H1 (cell line): Measurements from ENCODE around the gene IGFBP6. TPM values are rescaled to one million over a fixed set of nuclear protein-coding genes. Genes with fewer than 3 reads are reported as not detected.

Experiments
- CTCF ChIA-PET: fragments of 300-600 bp; sonication (Branson Sonifier 250); formaldehyde crosslinking; loops from one replicate; lab custom pipeline; 2021; ENCODE audit not compliant: partially characterized antibody; lab: Charles Lee
- POLR2A ChIA-PET: fragments of 300-600 bp; sonication (Branson Sonifier 250); formaldehyde crosslinking; loops from one replicate; lab custom pipeline; 2021; ENCODE audit warnings: inconsistent platforms; ENCODE audit not compliant: partially characterized antibody; lab: Charles Lee
- DNase-seq, 2 experiments: peaks; one replicate each; pipeline versions ENCODE4 v3.0.0 to v3.0.0-alpha.2; 2010 to 2022; ENCODE audit warnings: low spot score in 2 of 2, low read depth in 1 of 2, mixed read lengths in 1 of 2
- FAIRE-seq: peaks from 2 replicates; lab custom pipeline; 2011; peaks lifted over from hg19 to GRCh38; lab: Jason Lieb, UNC
- H2AFZ ChIP-seq: 2 replicates; pipeline ENCODE4 v1.8.1; 2012; ENCODE audit warnings: low read length, inconsistent platforms
- H2AK5ac ChIP-seq: 2 replicates; pipeline ENCODE4 v1.6.1; 2013; ENCODE audit warnings: low read depth, low read length
- H2BK120ac ChIP-seq: replicated peaks from 2 replicates; pipeline ENCODE3; 2013; ENCODE audit warnings: low read depth, low read length, inconsistent platforms
- H2BK12ac ChIP-seq: 2 replicates; pipeline ENCODE4 v1.6.1; 2013; ENCODE audit warnings: low read depth, low read length
- H2BK15ac ChIP-seq: 2 replicates; pipeline ENCODE4 v1.6.1; 2013; ENCODE audit warnings: low read length
- H2BK20ac ChIP-seq: 2 replicates; pipeline ENCODE4 v1.6.1; 2013; ENCODE audit warnings: low read length
- H2BK5ac ChIP-seq: 2 replicates; pipeline ENCODE4 v1.6.1; 2013; ENCODE audit warnings: low read depth, low read length
- H3K14ac ChIP-seq: 2 replicates; pipeline ENCODE4 v1.6.1; 2013; ENCODE audit warnings: inconsistent platforms; ENCODE audit not compliant: insufficient read length
- H3K18ac ChIP-seq: 2 replicates; pipeline ENCODE4 v1.6.1; 2013; ENCODE audit warnings: low read length; ENCODE audit errors: extremely low read depth
- H3K23ac ChIP-seq: 2 replicates; pipeline ENCODE4 v1.6.1; 2013; ENCODE audit warnings: inconsistent platforms; ENCODE audit not compliant: insufficient read length
- H3K23me2 ChIP-seq: 2 replicates; pipeline ENCODE4 v1.6.1; 2013; ENCODE audit warnings: low read depth, low read length
- H3K27ac ChIP-seq: 2 replicates; pipeline ENCODE4 v1.6.1; 2011; ENCODE audit warnings: low read depth, low read length, inconsistent platforms
- H3K27me3 ChIP-seq, 4 experiments: replicated peaks in 1 of 4; 1 replicate in 1 of 4; 2 replicates in 3 of 4; pipeline versions ENCODE4 v1.6.1 to v1.8.1; 2011 to 2013; ENCODE audit warnings: low read length in 3 of 4, mild to moderate bottlenecking in 3 of 4, inconsistent platforms in 2 of 4, mixed read lengths in 2 of 4, moderate library complexity in 1 of 4; ENCODE audit not compliant: control insufficient read depth in 3 of 4, insufficient read depth in 3 of 4; ENCODE audit errors: extremely low read depth in 1 of 4
- H3K36me3 ChIP-seq, 4 experiments: 2 replicates each; pipeline versions ENCODE4 v1.6.1 to v1.8.1; 2011 to 2013; ENCODE audit warnings: mild to moderate bottlenecking in 4 of 4, low read length in 3 of 4, moderate library complexity in 2 of 4, control low read depth in 1 of 4, inconsistent platforms in 1 of 4; ENCODE audit not compliant: insufficient read depth in 4 of 4, control insufficient read depth in 2 of 4
- H3K4ac ChIP-seq: replicated peaks from 2 replicates; pipeline ENCODE3; 2013; ENCODE audit warnings: low read length, low read depth, mixed read lengths, inconsistent platforms; ENCODE audit not compliant: insufficient read length
- H3K4me1 ChIP-seq, 4 experiments: replicated peaks in 1 of 4; 1 replicate in 1 of 4; 2 replicates in 3 of 4; pipeline versions ENCODE4 v1.6.1 to v1.8.1; 2011 to 2013; ENCODE audit warnings: low read length in 3 of 4, inconsistent platforms in 2 of 4, mixed read lengths in 1 of 4; ENCODE audit not compliant: insufficient read depth in 4 of 4, control insufficient read depth in 3 of 4
- H3K4me2 ChIP-seq, 2 experiments: 2 replicates each; pipeline versions ENCODE4 v1.6.1 to v1.8.1; 2011 to 2013; ENCODE audit warnings: low read depth in 2 of 2, low read length in 2 of 2, control low read depth in 1 of 2, inconsistent platforms in 1 of 2, mild to moderate bottlenecking in 1 of 2; ENCODE audit not compliant: insufficient read depth in 1 of 2
- H3K4me3 ChIP-seq, 4 experiments: fragments of 200-600, 300-600 bp in 1 of 4; sonication (generic), shearing (Covaris generic), sonication (Bioruptor Twin) in 1 of 4; 2 replicates each; pipeline versions ENCODE4 v1.5.1 to v1.8.1; 2011 to 2016; ENCODE audit warnings: low read length in 4 of 4, low read depth in 3 of 4, control low read depth in 2 of 4, inconsistent platforms in 2 of 4, mild to moderate bottlenecking in 2 of 4, mixed read lengths in 1 of 4, moderate library complexity in 1 of 4; ENCODE audit not compliant: insufficient read depth in 2 of 4; ENCODE audit errors: extremely low read depth in 1 of 4
- H3K56ac ChIP-seq: replicated peaks from 2 replicates; pipeline ENCODE3; 2013; ENCODE audit warnings: low read depth, mild to moderate bottlenecking, mixed read lengths, low read length, inconsistent platforms; ENCODE audit not compliant: insufficient read length
- H3K79me1 ChIP-seq: 2 replicates; pipeline ENCODE4 v1.6.1; 2013; ENCODE audit warnings: low read depth, low read length, control low read depth
- H3K79me2 ChIP-seq, 2 experiments: 2 replicates each; pipeline versions ENCODE4 v1.6.1 to v1.8.1; 2012 to 2013; ENCODE audit warnings: low read length in 2 of 2, mild to moderate bottlenecking in 2 of 2, inconsistent platforms in 1 of 2; ENCODE audit not compliant: insufficient read depth in 2 of 2, control insufficient read depth in 1 of 2
- H3K9ac ChIP-seq, 4 experiments: replicated peaks in 1 of 4; 1 replicate in 1 of 4; 2 replicates in 3 of 4; pipeline versions ENCODE4 v1.6.1 to v1.8.1; 2011 to 2013; ENCODE audit warnings: low read depth in 3 of 4, low read length in 3 of 4, control low read depth in 2 of 4, mild to moderate bottlenecking in 2 of 4, moderate library complexity in 2 of 4, inconsistent platforms in 1 of 4; ENCODE audit errors: extremely low read depth in 1 of 4
- H3K9me3 ChIP-seq, 2 experiments: 2 replicates each; pipeline versions ENCODE4 v1.6.1 to v1.8.1; 2012 to 2013; ENCODE audit warnings: mild to moderate bottlenecking in 2 of 2, moderate library complexity in 2 of 2, control low read depth in 1 of 2, inconsistent platforms in 1 of 2, low read depth in 1 of 2, low read length in 1 of 2, mixed read lengths in 1 of 2; ENCODE audit not compliant: insufficient read depth in 2 of 2
- H4K20me1 ChIP-seq, 2 experiments: replicated peaks in 1 of 2; 2 replicates each; pipeline versions ENCODE3 to v1.8.1; 2011 to 2013; ENCODE audit warnings: inconsistent platforms in 2 of 2, low read length in 2 of 2, mild to moderate bottlenecking in 1 of 2; ENCODE audit not compliant: insufficient read depth in 2 of 2, control insufficient read depth in 1 of 2
- H4K5ac ChIP-seq: 2 replicates; pipeline ENCODE4 v1.6.1; 2013; ENCODE audit warnings: low read length, low read depth, mixed read lengths, inconsistent platforms; ENCODE audit not compliant: insufficient read length
- H4K8ac ChIP-seq: 2 replicates; pipeline ENCODE4 v1.8.0; 2013; ENCODE audit warnings: mild to moderate bottlenecking, moderate library complexity, low read length, inconsistent platforms; ENCODE audit not compliant: insufficient read depth; ENCODE audit errors: extremely low read depth
- H4K91ac ChIP-seq: replicated peaks from 2 replicates; pipeline ENCODE3; 2013; ENCODE audit warnings: low read length, mixed read lengths, inconsistent platforms; ENCODE audit not compliant: insufficient read length
- CHD2 ChIP-seq: IDR thresholded peaks from 2 replicates; pipeline ENCODE4 v1.6.1; 2012; ENCODE audit warnings: low read length, improper control_type of control experiment
- CREB1 ChIP-seq: IDR thresholded peaks from 2 replicates; pipeline ENCODE4 v1.6.1; 2012; ENCODE audit warnings: inconsistent platforms
- HDAC2 ChIP-seq, 2 experiments: fragments of 300-600 bp in 1 of 2; sonication (generic) in 1 of 2; IDR thresholded peaks; 2 replicates each; pipeline ENCODE4 v1.6.1; 2011 to 2012; ENCODE audit warnings: low read depth in 2 of 2, low read length in 2 of 2, mild to moderate bottlenecking in 2 of 2, moderate library complexity in 2 of 2, borderline replicate concordance in 1 of 2, inconsistent platforms in 1 of 2
- KDM4A ChIP-seq: IDR thresholded peaks from one replicate; pipeline ENCODE4 v1.7.1; 2012; ENCODE audit warnings: low read depth, mild to moderate bottlenecking, moderate library complexity, low read length, inconsistent platforms; ENCODE audit not compliant: severe bottlenecking
- SIN3A ChIP-seq, 2 experiments: IDR thresholded peaks in 1 of 2; conservative IDR thresholded peaks in 1 of 2; 2 replicates each; pipeline ENCODE4 v1.6.1; 2011 to 2012; ENCODE audit warnings: low read length in 2 of 2, improper control_type of control experiment in 1 of 2, low read depth in 1 of 2, mild to moderate bottlenecking in 1 of 2
- SP1 ChIP-seq: IDR thresholded peaks from 2 replicates; pipeline ENCODE4 v1.6.1; 2011; ENCODE audit warnings: low read depth, low read length
- TAF1 ChIP-seq: IDR thresholded peaks from 2 replicates; pipeline ENCODE4 v1.6.1; 2011; ENCODE audit warnings: mild to moderate bottlenecking, low read depth, low read length
- TAF7 ChIP-seq: optimal IDR thresholded peaks from 2 replicates; pipeline ENCODE3; 2011; ENCODE audit warnings: low read depth, mild to moderate bottlenecking, inconsistent platforms, low read length, moderate library complexity, borderline replicate concordance
- TBP ChIP-seq: IDR thresholded peaks from 2 replicates; pipeline ENCODE4 v1.6.1; 2011; ENCODE audit warnings: low read depth, low read length, improper control_type of control experiment
- WGBS, 2 experiments: shearing (Covaris generic) in 1 of 2; methylation state at CpG; one replicate each; pipeline versions ENCODE4 v1.1.6 to v1.1.7; 2013 to 2015; ENCODE audit warnings: low lambda C conversion rate in 2 of 2, mixed read lengths in 2 of 2, inconsistent platforms in 1 of 2, low coverage in 1 of 2, missing lambda C conversion rate in 1 of 2; ENCODE audit not compliant: insufficient replicate concordance in 2 of 2, insufficient coverage in 1 of 2, insufficient read length in 1 of 2; ENCODE audit errors: extremely low coverage in 1 of 2, missing lambda C conversion rate in 1 of 2; 5-methylcytosine and 5-hydroxymethylcytosine counted together
- polyA plus RNA-seq, 7 experiments: library from polyadenylated mRNA; depleted of rRNA in 3 of 7; stranded (reverse) in 5 of 7; unstranded in 2 of 7; fragments of >200 nt in 5 of 7; fragments of 200-250 nt in 2 of 7; gene quantifications; 1 replicate in 5 of 7; 2 replicates in 1 of 7; 4 replicates in 1 of 7; pipeline versions ENCODE4 v1.2.1 to v1.2.3, GENCODE V29; 2011 to 2013; ENCODE audit warnings: missing spikeins in 2 of 7, mixed read lengths in 2 of 7
- total RNA-seq: library from RNA; stranded (reverse); fragmentation: NEBNext Ultra II Directional; extraction: Animal tissue kit (Norgen Biotek cat#: 25700); gene quantifications from 2 replicates; pipeline ENCODE4 v1.2.1, GENCODE V29; 2021
- TF ChIP-seq, protein P1 (sequence below): IDR thresholded peaks from 2 replicates; pipeline ENCODE4 v1.6.1; 2012; ENCODE audit warnings: inconsistent platforms

The IGFBP6 gene
- total and polyA plus RNA-seq, 2 of the 8 experiments (the other 6 are each of a cell fraction or from before 2014, with no cell fraction given), result 13.7 to 14.7 TPM

GRCh38 chr12:53079226-53080117 lies 18.0 kb upstream of the IGFBP6 start, which contains the start of gene SPRYD3:
SPRYD3 (minus strand) TSS chr12:53079390; CDS start chr12:53079333, 57 bp downstream.
- Histone ChIP-seq H2BK15ac (no peak within 1 kb of the TSS), H3K23ac (no peak within 1 kb of the TSS), H3K23me2 (peaks cover 10% of the 10 kb centered on the region; the same call in 1 of the 2 replicates), H3K4me1 (peaks cover 0 to 3% (median 2%) of the 10 kb centered on the region in 4 experiments; a peak in 3 of 7 replicates), H2BK12ac (no peak within 1 kb of the TSS), H3K18ac (peak within 1 kb of the TSS; percentile 56; the same call in 1 of the 2 replicates), H3K36me3 (peaks cover 0 to 4% (median 1%) of the 10 kb centered on the region in 4 experiments; a peak in 2 of 8 replicates), H3K27me3 (peaks cover 0 to 6% (median 4%) of the 10 kb centered on the region in 4 experiments; a peak in 4 of 7 replicates), H4K8ac (peak within 1 kb of the TSS; percentile 90), H4K20me1 (no peaks in the 10 kb centered on the region), H2BK5ac (peak within 1 kb of the TSS; percentile 48; the same call in 1 of the 2 replicates), H2AK5ac (no peak within 1 kb of the TSS), H3K56ac (peak within 1 kb of the TSS; percentile 82), H3K9me3 (no peaks in the 10 kb centered on the region), H4K91ac (peak within 1 kb of the TSS; percentile 64), H4K5ac (peak within 1 kb of the TSS; percentile 70), H3K27ac (peak within 1 kb of the TSS; percentile 62; the same call in 1 of the 2 replicates), H3K4me2 (peak within 1 kb of the TSS; percentile 88 to 89), H2AFZ (peak within 1 kb of the TSS; percentile 64), H2BK120ac (no peak within 1 kb of the TSS), H3K4ac (peak within 1 kb of the TSS; percentile 55), H3K14ac (no peak within 1 kb of the TSS), H3K4me3 (peak within 1 kb of the TSS; percentile 49 to 77 (median 68)), H3K79me2 (no peaks in the 10 kb centered on the region), H2BK20ac (no peak within 1 kb of the TSS), H3K79me1 (no peaks in the 10 kb centered on the region), H3K9ac (peak within 1 kb of the TSS; percentile 57 to 71 (median 64))
- ChIA-PET CTCF (interaction anchor here (1.1 to 22.4 kb wide), 7 partner anchors 13 to 132 kb away, joined by 3 to 531 read pairs (median 7); partner anchors contain the start of genes IGFBP6 and SOAT2), POLR2A (interaction anchor here (0.5 to 3.9 kb wide), 18 partner anchors 10 to 1454 kb away, joined by 3 to 21 read pairs (median 4); partner anchors contain the start of genes EIF4B, IGFBP6 and PFDN5)
- no peak for FAIRE-seq
- 5% methylated on average over 49 of the region's 67 CpGs; no CpG with 5 or more reads in 1 of the 2 experiments for WGBS, 2 experiments
- DNase-seq, result peak; percentile 94 to 100
- peak; percentile 75 for TF ChIP-seq KDM4A
- TF ChIP-seq, protein P1, sequence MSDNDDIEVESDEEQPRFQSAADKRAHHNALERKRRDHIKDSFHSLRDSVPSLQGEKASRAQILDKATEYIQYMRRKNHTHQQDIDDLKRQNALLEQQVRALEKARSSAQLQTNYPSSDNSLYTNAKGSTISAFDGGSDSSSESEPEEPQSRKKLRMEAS, result no peak
- TF ChIP-seq CREB1, result peak; percentile 51
- TF ChIP-seq TAF1, result peak; percentile 69
- peak; percentile 94 for TF ChIP-seq CHD2
- 0 out of 4 replicates have a peak, but pooled peaks of 1 of the 2 experiments have one; percentile 6 for TF ChIP-seq SIN3A (conservative IDR thresholded peaks at IDR 0.05 in 1 of 2, IDR thresholded peaks at IDR 0.05 in 1 of 2; ENCODE audit: low read depth in 1 of 2, low read length in 2 of 2)
- no peak for TF ChIP-seq HDAC2 (IDR thresholded peaks at IDR 0.05; ENCODE audit: borderline replicate concordance in 1 of 2, low read depth in 2 of 2, low read length in 2 of 2)
- TF ChIP-seq SP1, result peak; percentile 98
- peak; percentile 27; the same call in 1 of the 2 replicates for TF ChIP-seq TBP
- peak; percentile 38 for TF ChIP-seq TAF7
